Measurements from ENCODE around the gene FAM24B.
"Not testable (repeated sequence)": the region's sequence is repeated elsewhere in the genome, so short reads cannot be mapped to it uniquely, and the experiment has no call there.

The FAM24B gene

GRCh38 chr10:122879339-122880273 lies at the start of gene FAM24B:
Gene FAM24B, minus strand, starts transcription at chr10:122879581. Its CDS starts 29,066 bp downstream, at chr10:122850515.
- peak; percentile 89 for DNase-seq (ENCODE audit: low read depth)

GRCh38 chr10:122915700-122916099 lies 36.3 kb upstream of the FAM24B start:
- no peak for DNase-seq (ENCODE audit: low read depth)

- DNase-seq (ENCODE audit: low read depth), result peak; percentile 19
These were observed 32.6 kb upstream of the FAM24B start for GRCh38 chr10:122911889-122912484.

- DNase-seq (ENCODE audit: low read depth), result no peak
These were observed 30.9 kb upstream of the FAM24B start, which contains the start of gene FAM24A for GRCh38 chr10:122910310-122910709. Gene FAM24A, plus strand, starts transcription at chr10:122910610. Its CDS starts 1,025 bp downstream, at chr10:122911635.

GRCh38 chr10:122903861-122904260 lies 24.5 kb upstream of the FAM24B start:
- DNase-seq (ENCODE audit: low read depth), result not testable (repeated sequence)

- no peak for DNase-seq (ENCODE audit: low read depth)
These were observed 15.0 kb upstream of the FAM24B start for GRCh38 chr10:122894261-122894944.

GRCh38 chr10:122884166-122884565 lies 4.8 kb upstream of the FAM24B start:
- no peak for DNase-seq (ENCODE audit: low read depth)

GRCh38 chr10:122882766-122883165 lies 3.4 kb upstream of the FAM24B start:
- no peak for DNase-seq (ENCODE audit: low read depth)

GRCh38 chr10:122878799-122879338 lies 512 bp downstream of the FAM24B start:
- DNase-seq (ENCODE audit: low read depth), result no peak

GRCh38 chr10:122877264-122877663 lies 2.1 kb downstream of the FAM24B start:
- DNase-seq (ENCODE audit: low read depth), result no peak

- no peak for DNase-seq (ENCODE audit: low read depth)
These were observed 2.9 kb downstream of the FAM24B start for GRCh38 chr10:122876467-122876855.

GRCh38 chr10:122875843-122876466 lies 3.4 kb downstream of the FAM24B start:
- no peak for DNase-seq (ENCODE audit: low read depth)

GRCh38 chr10:122871947-122872346 lies 7.4 kb downstream of the FAM24B start:
- not testable (repeated sequence) for DNase-seq (ENCODE audit: low read depth)

- DNase-seq (ENCODE audit: low read depth), result not testable (repeated sequence)
These were observed 10.6 kb downstream of the FAM24B start for GRCh38 chr10:122868768-122869167.

- not testable (repeated sequence) for DNase-seq (ENCODE audit: low read depth)
These were observed 12.5 kb downstream of the FAM24B start for GRCh38 chr10:122866757-122867482.

GRCh38 chr10:122864901-122865300 lies 14.5 kb downstream of the FAM24B start:
- no peak for DNase-seq (ENCODE audit: low read depth)

GRCh38 chr10:122864194-122864592 lies 15.2 kb downstream of the FAM24B start:
- DNase-seq (ENCODE audit: low read depth), result no peak

GRCh38 chr10:122863216-122864193 lies 15.9 kb downstream of the FAM24B start:
- no peak for DNase-seq (ENCODE audit: low read depth)

GRCh38 chr10:122861711-122862161 lies 17.6 kb downstream of the FAM24B start:
- DNase-seq (ENCODE audit: low read depth), result no peak

GRCh38 chr10:122859527-122859926 lies 19.9 kb downstream of the FAM24B start:
- no peak for DNase-seq (ENCODE audit: low read depth)

Data from stimulated activated CD8-positive, alpha-beta memory T cell treated with anti-CD3 and anti-CD28 coated beads, Interleukin-4, amount 100 ng/mL, for 24 hours (primary cell).